HL-60 (cell line): ENCODE data around the gene SMIM14.

Source experiments
- DNase-seq, 2 experiments: peaks; one replicate each; pipeline ENCODE4 v3.0.0-alpha.2; 2010 to 2020; ENCODE audit warnings: low read depth in 1 of 2, low spot score in 1 of 2
- H3K27ac ChIP-seq: fragments of 250-450 bp; sonication (Bioruptor Pico); replicated peaks from 2 replicates; pipeline ENCODE4 v1.5.1; 2020; ENCODE audit warnings: mild to moderate bottlenecking, moderate library complexity
- H3K27me3 ChIP-seq: fragments of 250-450 bp; sonication (Bioruptor Pico); 2 replicates; pipeline ENCODE4 v1.5.1; 2021; ENCODE audit warnings: mild to moderate bottlenecking, moderate library complexity; ENCODE audit not compliant: insufficient read depth, poor library complexity, severe bottlenecking
- H3K4me3 ChIP-seq: replicated peaks from 2 replicates; pipeline ENCODE4 v1.5.1; 2011; ENCODE audit warnings: mild to moderate bottlenecking, control low read depth, low read length; ENCODE audit not compliant: insufficient read depth
- GABPA ChIP-seq: IDR thresholded peaks from 2 replicates; pipeline ENCODE4 v1.6.1; 2012; ENCODE audit warnings: low read depth
- POLR2AphosphoS5 ChIP-seq: IDR thresholded peaks from 2 replicates; pipeline ENCODE4 v1.6.1; 2012; ENCODE audit warnings: low read depth
- REST ChIP-seq: IDR thresholded peaks from 2 replicates; pipeline ENCODE4 v1.6.1; 2012; ENCODE audit warnings: low read depth; ENCODE audit not compliant: insufficient replicate concordance
- SPI1 ChIP-seq: IDR thresholded peaks from 2 replicates; pipeline ENCODE4 v1.6.1; 2012; ENCODE audit warnings: low read depth, mild to moderate bottlenecking, borderline replicate concordance
- TF ChIP-seq, protein P1 (sequence below): IDR thresholded peaks from one replicate; pipeline ENCODE4 v1.5.1; 2011; ENCODE audit warnings: low read length, control low read depth, inconsistent platforms; ENCODE audit not compliant: insufficient read depth

SMIM14 gene

GRCh38 chr4:39614487-39615162 is 24.0 kb downstream of the SMIM14 start:
- H3K4me3 ChIP-seq, result no peak overlapping the region
- no peak for DNase-seq
- no peaks in the 10 kb centered on the region for H3K27me3 ChIP-seq
- H3K27ac ChIP-seq, result no peak overlapping the region
- TF ChIP-seq REST (no peak), POLR2AphosphoS5 (no peak), SPI1 (no peak), GABPA (no peak)
- TF ChIP-seq, protein P1, sequence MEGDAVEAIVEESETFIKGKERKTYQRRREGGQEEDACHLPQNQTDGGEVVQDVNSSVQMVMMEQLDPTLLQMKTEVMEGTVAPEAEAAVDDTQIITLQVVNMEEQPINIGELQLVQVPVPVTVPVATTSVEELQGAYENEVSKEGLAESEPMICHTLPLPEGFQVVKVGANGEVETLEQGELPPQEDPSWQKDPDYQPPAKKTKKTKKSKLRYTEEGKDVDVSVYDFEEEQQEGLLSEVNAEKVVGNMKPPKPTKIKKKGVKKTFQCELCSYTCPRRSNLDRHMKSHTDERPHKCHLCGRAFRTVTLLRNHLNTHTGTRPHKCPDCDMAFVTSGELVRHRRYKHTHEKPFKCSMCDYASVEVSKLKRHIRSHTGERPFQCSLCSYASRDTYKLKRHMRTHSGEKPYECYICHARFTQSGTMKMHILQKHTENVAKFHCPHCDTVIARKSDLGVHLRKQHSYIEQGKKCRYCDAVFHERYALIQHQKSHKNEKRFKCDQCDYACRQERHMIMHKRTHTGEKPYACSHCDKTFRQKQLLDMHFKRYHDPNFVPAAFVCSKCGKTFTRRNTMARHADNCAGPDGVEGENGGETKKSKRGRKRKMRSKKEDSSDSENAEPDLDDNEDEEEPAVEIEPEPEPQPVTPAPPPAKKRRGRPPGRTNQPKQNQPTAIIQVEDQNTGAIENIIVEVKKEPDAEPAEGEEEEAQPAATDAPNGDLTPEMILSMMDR, result no peak

- TF ChIP-seq SPI1, result no peak
- TF ChIP-seq GABPA, result no peak
- H3K27me3 ChIP-seq, result no peaks in the 10 kb centered on the region
- no peak overlapping the region for H3K27ac ChIP-seq
- no peak overlapping the region for H3K4me3 ChIP-seq
- no peak for DNase-seq
These were observed 25.5 kb downstream of the SMIM14 start for GRCh38 chr4:39613093-39613656.

DNA sequence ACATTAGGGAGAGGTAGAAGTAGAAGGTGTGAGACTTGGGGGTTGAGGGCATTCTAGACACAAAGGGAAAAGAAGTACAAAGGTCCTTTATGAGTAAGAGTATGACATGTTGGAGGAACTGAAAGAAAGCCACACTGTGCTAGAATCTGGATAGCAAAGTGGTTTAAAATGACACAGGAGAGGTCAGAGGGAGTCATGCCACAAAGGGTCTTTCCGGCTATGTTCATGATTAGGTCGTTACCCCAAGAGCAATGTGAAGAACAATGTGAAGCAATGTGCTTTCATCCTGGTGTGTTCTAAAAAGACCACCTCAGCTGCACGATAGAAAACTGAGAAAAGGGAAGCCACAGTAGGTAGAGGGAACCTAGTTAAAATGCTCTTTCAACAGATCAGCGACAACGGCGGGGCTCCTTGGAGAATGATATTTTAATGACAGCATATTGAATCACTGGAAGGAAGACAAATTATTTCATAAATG is 29.2 kb downstream of the SMIM14 start:
- Histone ChIP-seq H3K4me3 (no peak overlapping the region), H3K27me3 (no peaks in the 10 kb centered on the region)

More for the DNA sequence above, 29.2 kb downstream of the SMIM14 start:
- TF ChIP-seq REST (no peak), SPI1 (no peak), POLR2AphosphoS5 (no peak), GABPA (no peak)
- TF ChIP-seq, protein P1, result no peak
- no peak overlapping the region for H3K27ac ChIP-seq
- peak in 1 of 2 experiments; percentile 15 for DNase-seq
